IPS-NIHi7 (cell line): ENCODE measurements around the gene MAN2A2.
"Not testable (repeated sequence)": the region's sequence is repeated elsewhere in the genome, so short reads cannot be mapped to it uniquely, and the experiment has no call there.

Experiments used
- DNase-seq: peaks from one replicate; pipeline ENCODE4 v3.0.0; 2012; ENCODE audit warnings: mixed read lengths; ENCODE audit errors: extremely low spot score

MAN2A2 gene

GRCh38 chr15:90903733-90904536, 833 bp downstream of the MAN2A2 start:
- DNase-seq, result peak; percentile 76

- no peak for DNase-seq
These were observed 1.6 kb downstream of the MAN2A2 start for GRCh38 chr15:90904746-90905145.

GRCh38 chr15:90905306-90906180, 2.4 kb downstream of the MAN2A2 start:
- no peak for DNase-seq

GRCh38 chr15:90906181-90906849, 3.2 kb downstream of the MAN2A2 start:
- DNase-seq, result no peak

- DNase-seq, result no peak
These were observed 4.1 kb downstream of the MAN2A2 start for GRCh38 chr15:90907051-90907660.

- DNase-seq, result no peak
These were observed 4.9 kb downstream of the MAN2A2 start for GRCh38 chr15:90907838-90908507.

- DNase-seq, result not testable (repeated sequence)
These were observed 6.3 kb downstream of the MAN2A2 start for GRCh38 chr15:90909449-90909848.

- no peak for DNase-seq
These were observed 6.9 kb downstream of the MAN2A2 start for GRCh38 chr15:90909976-90910375.

- DNase-seq, result no peak
These were observed 7.6 kb downstream of the MAN2A2 start for GRCh38 chr15:90910441-90911301.

GRCh38 chr15:90911302-90911623, 8.2 kb downstream of the MAN2A2 start:
- no peak for DNase-seq

- no peak for DNase-seq
These were observed 9.0 kb downstream of the MAN2A2 start for GRCh38 chr15:90911906-90912769.

- DNase-seq, result no peak
These were observed 9.6 kb downstream of the MAN2A2 start for GRCh38 chr15:90912770-90913075.

GRCh38 chr15:90913398-90913944, 10.4 kb downstream of the MAN2A2 start:
- DNase-seq, result no peak

- no peak for DNase-seq
These were observed 11.4 kb downstream of the MAN2A2 start for GRCh38 chr15:90914305-90915080.

- no peak for DNase-seq
These were observed 12.2 kb downstream of the MAN2A2 start for GRCh38 chr15:90915216-90915807.

- no peak for DNase-seq
These were observed 12.8 kb downstream of the MAN2A2 start for GRCh38 chr15:90915808-90916440.

GRCh38 chr15:90916461-90916860, 13.4 kb downstream of the MAN2A2 start:
- DNase-seq, result no peak

- DNase-seq, result no peak
These were observed 14.5 kb downstream of the MAN2A2 start for GRCh38 chr15:90917569-90917968.
